HEK293 (cell line): ENCODE measurements around the gene KRT71.

Experiments used
- ZNF777 ChIP-seq: fragments of 450-650 bp; formaldehyde crosslinking; IDR thresholded peaks from 2 replicates; pipeline ENCODE4 v1.5.1; 2017; ENCODE audit warnings: missing biosample characterization, missing genetic modification characterization, borderline replicate concordance
- TF ChIP-seq, protein P1 (sequence below): fragments of 450-650 bp; formaldehyde crosslinking; IDR thresholded peaks from 2 replicates; pipeline ENCODE4 v1.5.1; 2016; ENCODE audit warnings: missing biosample characterization, missing genetic modification characterization

DNA sequence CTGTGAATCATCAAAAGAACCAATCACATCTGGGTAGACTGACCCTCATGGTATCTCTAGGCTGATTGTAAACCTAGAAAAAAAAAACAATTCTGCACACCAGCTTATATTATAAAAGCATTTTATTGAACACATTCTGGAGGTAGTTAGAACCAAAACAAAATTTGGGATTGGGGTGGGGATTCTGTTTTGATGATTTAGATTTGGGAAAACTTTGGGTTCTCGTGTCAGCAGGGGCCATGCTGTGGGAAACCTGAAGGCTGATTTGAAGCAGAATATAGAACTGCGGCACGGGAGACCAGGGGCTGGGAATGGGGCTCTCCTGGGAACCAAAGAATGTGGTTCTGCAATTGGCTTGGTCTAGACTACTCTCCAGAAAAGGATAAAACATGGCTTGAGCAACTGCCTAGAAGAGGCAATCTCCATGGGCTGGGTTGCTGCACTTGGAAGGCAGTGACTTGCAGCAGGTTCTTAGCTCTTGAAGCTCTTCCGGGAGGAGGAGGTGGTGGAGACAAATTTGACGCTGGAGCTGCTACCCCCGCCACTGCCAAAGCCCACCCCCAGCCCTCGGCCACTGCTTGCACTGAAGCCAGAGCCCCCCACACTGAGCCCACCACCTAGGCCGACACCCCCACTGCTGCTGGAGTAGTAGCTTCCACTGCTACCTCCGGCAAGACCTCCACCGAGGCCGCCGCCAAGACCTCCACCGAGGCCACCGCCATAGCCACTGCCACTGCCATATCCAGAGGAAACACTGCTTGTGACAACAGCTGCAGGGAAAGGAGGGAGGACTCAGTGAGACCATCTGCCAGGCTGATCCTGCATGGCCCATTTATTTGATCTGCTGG, 38.2 kb downstream of the KRT71 start:
- no peak for TF ChIP-seq ZNF777 (tag by site-specific recombination)
- TF ChIP-seq, protein P1, sequence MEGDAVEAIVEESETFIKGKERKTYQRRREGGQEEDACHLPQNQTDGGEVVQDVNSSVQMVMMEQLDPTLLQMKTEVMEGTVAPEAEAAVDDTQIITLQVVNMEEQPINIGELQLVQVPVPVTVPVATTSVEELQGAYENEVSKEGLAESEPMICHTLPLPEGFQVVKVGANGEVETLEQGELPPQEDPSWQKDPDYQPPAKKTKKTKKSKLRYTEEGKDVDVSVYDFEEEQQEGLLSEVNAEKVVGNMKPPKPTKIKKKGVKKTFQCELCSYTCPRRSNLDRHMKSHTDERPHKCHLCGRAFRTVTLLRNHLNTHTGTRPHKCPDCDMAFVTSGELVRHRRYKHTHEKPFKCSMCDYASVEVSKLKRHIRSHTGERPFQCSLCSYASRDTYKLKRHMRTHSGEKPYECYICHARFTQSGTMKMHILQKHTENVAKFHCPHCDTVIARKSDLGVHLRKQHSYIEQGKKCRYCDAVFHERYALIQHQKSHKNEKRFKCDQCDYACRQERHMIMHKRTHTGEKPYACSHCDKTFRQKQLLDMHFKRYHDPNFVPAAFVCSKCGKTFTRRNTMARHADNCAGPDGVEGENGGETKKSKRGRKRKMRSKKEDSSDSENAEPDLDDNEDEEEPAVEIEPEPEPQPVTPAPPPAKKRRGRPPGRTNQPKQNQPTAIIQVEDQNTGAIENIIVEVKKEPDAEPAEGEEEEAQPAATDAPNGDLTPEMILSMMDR (tag by site-specific recombination), result no peak
